Stomach (tissue), 9 donors: ENCODE data around the gene TMED8. TPM values are rescaled to one million over a fixed set of nuclear protein-coding genes. Genes with fewer than 3 reads are reported as not detected.
A peak's percentile ranks its signal among the peaks of the same experiment; 100 is the strongest.

Experiments
- DNase-seq, 2 donors: peaks; one replicate each; pipeline versions ENCODE4 v3.0.0 to v3.0.0-alpha.2; 2013 to 2019
- H3K27ac ChIP-seq, 5 donors: fragments of 200-600 bp in 4 of 5; sonication (generic) in 4 of 5; one replicate each; pipeline ENCODE4 v1.5.1; 2013 to 2019; ENCODE audit warnings: mild to moderate bottlenecking in 1 of 5, moderate library complexity in 1 of 5
- H3K27me3 ChIP-seq, 3 donors: fragments of 200-600 bp; sonication (generic); one replicate each; pipeline ENCODE4 v1.5.1; 2017 to 2019; ENCODE audit warnings: mixed run types in 1 of 3
- H3K36me3 ChIP-seq, 4 donors: fragments of 200-600 bp; sonication (generic); 1 replicate in 3 of 4; 2 replicates in 1 of 4; pipeline ENCODE4 v1.5.1; 2016 to 2019
- H3K4me1 ChIP-seq, 4 donors: fragments of 200-600 bp; sonication (generic); one replicate each; pipeline ENCODE4 v1.5.1; 2016 to 2019
- H3K4me3 ChIP-seq, 4 donors: fragments of 200-600 bp; sonication (generic) in 3 of 4; one replicate each; pipeline ENCODE4 v1.5.1; 2016 to 2019; ENCODE audit warnings: mild to moderate bottlenecking in 1 of 4
- H3K9me3 ChIP-seq, 4 donors: fragments of 200-600 bp; sonication (generic); one replicate each; pipeline ENCODE4 v1.5.1; 2016 to 2019
- CTCF ChIP-seq, 7 experiments: fragments of 450-650 bp in 4 of 7; fragments of 200-600 bp in 3 of 7; sonication (generic) in 3 of 7; IDR thresholded peaks; one replicate each; pipeline ENCODE4 v1.5.1; 2016 to 2019; ENCODE audit warnings: antibody characterized with exemption in 7 of 7, control low read depth in 2 of 7, mild to moderate bottlenecking in 1 of 7
- EP300 ChIP-seq: sonication (generic); formaldehyde crosslinking; IDR thresholded peaks from one replicate; pipeline ENCODE4 v1.6.1; 2017; ENCODE audit warnings: antibody characterized with exemption
- POLR2A ChIP-seq, 4 donors: fragments of 450-650 bp; IDR thresholded peaks; one replicate each; pipeline ENCODE4 v1.6.1; 2016; ENCODE audit warnings: antibody characterized with exemption in 4 of 4, control low read depth in 2 of 4, mild to moderate bottlenecking in 1 of 4, moderate library complexity in 1 of 4
- POLR2AphosphoS5 ChIP-seq, 3 donors: sonication (generic); formaldehyde crosslinking; IDR thresholded peaks; one replicate each; pipeline ENCODE4 v1.6.1; 2016; ENCODE audit warnings: antibody characterized with exemption in 3 of 3
- whole genome bisulfite sequencing, 5 donors: extraction: QIAGEN DNeasy Blood & Tissue Kit in 3 of 5; methylation state at CpG; one replicate each; pipeline versions ENCODE4 v1.1.5 to v1.1.7; 2013 to 2018; 5-methylcytosine and 5-hydroxymethylcytosine counted together
- intact Hi-C: fragments of 100-400 bp; cut with DNase I; formaldehyde crosslinking; loops from one replicate; pipeline ENCODE4 v1.15.1; 2023; ENCODE audit warnings: low total_unique reads
- polyA plus RNA-seq, 3 donors: library from polyadenylated mRNA; stranded (reverse); fragments of 200-250 nt; gene quantifications; one replicate each; pipeline ENCODE4 v1.2.3, GENCODE V29; 2013
- total RNA-seq, 5 donors: library from RNA; depleted of rRNA; stranded (reverse); fragments of >200 nt; gene quantifications; one replicate each; pipeline versions ENCODE4 v1.1.0 to v1.2.3, GENCODE V29; 2014 to 2016
- donor health status: healthy with polysubstance abuse.
- donor health status: Bipolar disorder and iron deficiency.
- donor health status: healthy.

Gene TMED8
- total and polyA plus RNA-seq, 8 donors = 1.7 to 15.8 (median 5.0) TPM

- 77 to 81% (median 81%) methylated on average over 6 of the region's 6 CpGs for WGBS, 5 donors
- Histone ChIP-seq H3K9me3 (no peaks in the 10 kb centered on the region), H3K36me3 (no peaks in the 10 kb centered on the region), H3K27me3 (no peaks in the 10 kb centered on the region), H3K4me3 (no peak overlapping the region), H3K4me1 (no peaks in the 10 kb centered on the region), H3K27ac (no peak overlapping the region)
- intact Hi-C loops = no loop called here
- TF ChIP-seq POLR2A (IDR thresholded peaks at IDR 0.05) (no peak), POLR2AphosphoS5 (IDR thresholded peaks at IDR 0.05) (no peak), CTCF (IDR thresholded peaks at IDR 0.05) (no peak), EP300 (no peak)
- DNase-seq = no peak
These were observed 23.3 kb upstream of the TMED8 start for GRCh38 chr14:77400216-77400615.

GRCh38 chr14:77390188-77390587 is 13.3 kb upstream of the TMED8 start:
- DNase-seq = no peak
- 81 to 93% (median 84%) methylated on average over 4 of the region's 4 CpGs for WGBS, 5 donors
- Histone ChIP-seq H3K4me1 (no peaks in the 10 kb centered on the region), H3K36me3 (no peaks in the 10 kb centered on the region), H3K9me3 (no peaks in the 10 kb centered on the region), H3K4me3 (no peak overlapping the region), H3K27ac (no peak overlapping the region), H3K27me3 (no peaks in the 10 kb centered on the region)
- no peak for TF ChIP-seq CTCF (IDR thresholded peaks at IDR 0.05)
- no peak for TF ChIP-seq POLR2A (IDR thresholded peaks at IDR 0.05)
- no peak for TF ChIP-seq EP300
- no peak for TF ChIP-seq POLR2AphosphoS5 (IDR thresholded peaks at IDR 0.05)
- intact Hi-C loops = no loop called here

GRCh38 chr14:77378701-77379100 is 1.8 kb upstream of the TMED8 start:
- Histone ChIP-seq H3K27ac (no peak overlapping the region), H3K9me3 (no peaks in the 10 kb centered on the region), H3K36me3 (no peaks in the 10 kb centered on the region), H3K4me1 (peaks cover 0 to 28% (median 21%) of the 10 kb centered on the region in 4 donors), H3K4me3 (no peak overlapping the region), H3K27me3 (no peaks in the 10 kb centered on the region)
- TF ChIP-seq POLR2AphosphoS5 (IDR thresholded peaks at IDR 0.05) (no peak), CTCF (IDR thresholded peaks at IDR 0.05) (no peak), EP300 (no peak)
- intact Hi-C loops = no loop called here
- DNase-seq = no peak
- 85 to 95% (median 91%) methylated on average over 6 of the region's 6 CpGs for WGBS, 5 donors

- H3K36me3 ChIP-seq = no peaks in the 10 kb centered on the region
- no peak for DNase-seq
- TF ChIP-seq CTCF (IDR thresholded peaks at IDR 0.05) = no peak
- TF ChIP-seq POLR2A (IDR thresholded peaks at IDR 0.05) = no peak
- no peak for TF ChIP-seq POLR2AphosphoS5 (IDR thresholded peaks at IDR 0.05)
- TF ChIP-seq EP300 = no peak
- H3K4me3 ChIP-seq = peak overlapping the region; percentile 80 to 95 (median 90)
- intact Hi-C loops = no loop called here
- WGBS, 5 donors = 12 to 17% (median 15%) methylated on average over 10 of the region's 10 CpGs
- H3K9me3 ChIP-seq = no peaks in the 10 kb centered on the region
- H3K27me3 ChIP-seq = no peaks in the 10 kb centered on the region
- peak overlapping the region; percentile 80 to 90 (median 87) for H3K27ac ChIP-seq
- peaks cover 0 to 30% (median 23%) of the 10 kb centered on the region in 4 donors for H3K4me1 ChIP-seq
These were observed 579 bp upstream of the TMED8 start for GRCh38 chr14:77377502-77377844.
